ENCODE measurements around the gene CCR2. TPM values are rescaled to one million over a fixed set of nuclear protein-coding genes. Genes with fewer than 3 reads are reported as not detected.
"Not testable (repeated sequence)": the region's sequence is repeated elsewhere in the genome, so short reads cannot be mapped to it uniquely, and the experiment has no call there.

Gene CCR2
- polyA plus RNA-seq, 1 experiment = not detected

DNA sequence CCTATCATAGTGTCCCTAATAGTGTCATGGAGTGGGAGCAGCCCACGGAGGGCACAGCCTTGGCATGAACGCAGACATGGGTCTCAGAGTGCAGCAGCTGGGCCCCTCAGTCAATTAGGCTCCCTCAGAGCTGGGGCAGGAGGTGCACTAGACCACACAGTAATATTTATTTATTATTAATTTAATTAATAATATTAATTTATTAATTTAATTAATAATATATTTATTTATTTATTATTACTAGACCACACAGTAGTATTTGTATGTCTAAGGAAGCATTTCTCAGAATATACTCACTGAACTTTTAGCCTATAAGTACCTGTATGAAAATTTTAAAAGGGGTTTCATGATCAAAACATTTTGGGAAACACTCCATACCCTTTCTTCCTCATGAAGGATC, 47.7 kb downstream of the CCR2 start:
- ChIA-PET CTCF (no interaction called here), POLR2A (no interaction called here)

DNA sequence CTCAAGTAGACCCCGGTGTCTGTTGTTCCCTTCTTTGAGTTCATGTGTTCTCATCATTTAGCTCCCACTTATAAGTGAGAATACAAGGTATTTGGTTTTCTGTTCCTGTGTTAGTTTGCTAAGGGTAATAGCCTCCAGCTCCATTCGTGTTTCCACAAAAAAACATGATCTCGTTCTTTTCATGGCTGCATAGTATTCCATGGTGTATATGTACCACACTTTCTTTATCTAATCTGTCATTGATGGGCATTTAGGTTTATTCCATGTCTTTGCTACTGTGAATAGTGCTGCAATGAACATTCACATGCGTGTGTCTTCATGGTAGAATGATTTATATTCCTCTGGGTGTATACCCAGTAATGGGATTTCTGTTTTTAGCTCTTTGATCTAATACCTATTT, 49.0 kb downstream of the CCR2 start:
- POLR2A ChIA-PET; DNase-seq (ENCODE audit: low read depth, low spot score); H3K27me3 ChIP-seq (ENCODE audit: control insufficient read depth, insufficient read depth, low read length); H3K27ac ChIP-seq (ENCODE audit: low read depth, low read length); H3K9me3 ChIP-seq (ENCODE audit: control insufficient read depth, insufficient read depth, low read length); H3K4me3 ChIP-seq (ENCODE audit: low read depth, low read length); CTCF ChIA-PET: not testable (repeated sequence)

More for the DNA sequence above, 47.7 kb downstream of the CCR2 start:
- DNase-seq (ENCODE audit: low read depth, low spot score) = no peak
- Histone ChIP-seq H3K27ac (ENCODE audit: low read depth, low read length) (no peak overlapping the region), H3K9me3 (ENCODE audit: control insufficient read depth, insufficient read depth, low read length) (no peaks in the 10 kb centered on the region), H3K27me3 (ENCODE audit: control insufficient read depth, insufficient read depth, low read length) (peaks cover 5% of the 10 kb centered on the region), H3K4me3 (ENCODE audit: low read depth, low read length) (no peak overlapping the region)
- no peak for TF ChIP-seq CTCF (IDR thresholded peaks at IDR 0.05; ENCODE audit: low read depth, low read length)

DNA sequence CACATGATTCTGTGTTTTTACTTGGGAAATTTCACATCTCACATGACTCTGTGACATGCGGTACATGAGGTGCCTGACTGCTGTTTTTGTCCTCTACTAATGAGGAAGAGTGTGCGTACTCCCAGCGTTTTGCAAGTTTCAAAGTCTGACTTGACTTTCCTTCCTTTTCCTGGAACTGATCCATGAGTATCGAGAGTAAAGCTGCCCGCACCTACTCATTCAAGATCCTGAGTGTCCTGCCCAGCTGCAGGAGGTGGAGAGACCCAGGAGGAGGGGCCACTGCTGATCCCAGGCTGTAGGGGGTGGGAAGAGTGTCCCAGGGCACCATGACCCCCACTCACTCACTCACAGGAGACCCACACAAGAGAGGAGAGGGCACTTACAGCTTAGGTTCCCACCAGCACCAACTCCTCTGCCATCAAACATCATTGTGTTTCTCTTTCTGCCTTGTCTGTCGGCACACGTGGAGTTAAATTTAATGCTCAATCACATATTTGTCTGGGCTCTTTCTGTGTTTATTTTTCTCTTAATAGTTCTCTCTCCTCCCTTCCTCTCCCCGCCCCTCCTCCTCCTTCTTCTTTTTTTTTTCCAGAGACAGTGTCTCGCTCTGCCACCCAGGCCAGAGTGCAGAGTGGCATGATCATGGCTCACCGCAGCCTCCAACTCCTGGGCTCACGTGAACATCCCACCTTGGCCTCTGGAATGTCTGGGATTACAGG, 51.5 kb downstream of the CCR2 start:
- Histone ChIP-seq H3K4me3 (ENCODE audit: low read depth, low read length) (no peak overlapping the region), H3K27ac (ENCODE audit: low read depth, low read length) (no peak overlapping the region), H3K9me3 (ENCODE audit: control insufficient read depth, insufficient read depth, low read length) (no peaks in the 10 kb centered on the region), H3K27me3 (ENCODE audit: control insufficient read depth, insufficient read depth, low read length) (no peaks in the 10 kb centered on the region)
- TF ChIP-seq CTCF (IDR thresholded peaks at IDR 0.05; ENCODE audit: low read depth, low read length) = no peak
- DNase-seq (ENCODE audit: low read depth, low spot score) = no peak
- ChIA-PET CTCF (no interaction called here), POLR2A (no interaction called here)

DNA sequence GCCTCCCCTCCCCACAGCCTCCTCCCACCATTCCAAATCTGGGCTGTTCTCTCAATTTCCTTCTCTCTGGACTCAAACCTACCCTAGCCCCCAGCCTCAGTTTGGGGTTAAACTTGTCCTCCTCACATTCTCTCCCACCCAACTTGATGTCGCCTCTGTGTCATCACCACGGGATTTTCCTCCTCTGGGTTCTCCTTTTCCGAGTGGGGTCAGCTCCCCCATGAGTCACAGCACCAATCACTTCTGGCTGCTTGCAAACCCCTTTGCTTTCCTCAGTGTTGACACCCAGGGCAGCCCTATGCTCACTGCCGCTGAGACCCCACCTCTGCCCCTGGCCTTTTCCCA, 52.5 kb downstream of the CCR2 start:
- Histone ChIP-seq H3K27ac (ENCODE audit: low read depth, low read length) (no peak overlapping the region), H3K27me3 (ENCODE audit: control insufficient read depth, insufficient read depth, low read length) (no peaks in the 10 kb centered on the region), H3K9me3 (ENCODE audit: control insufficient read depth, insufficient read depth, low read length) (no peaks in the 10 kb centered on the region), H3K4me3 (ENCODE audit: low read depth, low read length) (no peak overlapping the region)
- TF ChIP-seq CTCF (IDR thresholded peaks at IDR 0.05; ENCODE audit: low read depth, low read length) = no peak
- ChIA-PET CTCF (interaction anchor here (0.7 kb wide), 1 partner anchor 28 kb away, joined by 3 read pairs; no protein-coding TSS in a partner anchor), POLR2A (no interaction called here)
- DNase-seq (ENCODE audit: low read depth, low spot score) = no peak

GRCh38 chr3:46406788-46407611, 53.1 kb downstream of the CCR2 start, which contains the start of the genes CCR5AS and CCRL2:
Gene CCR5AS (minus strand): TSS chr3:46407066.
Gene CCRL2 (plus strand): TSS chr3:46407259. CDS start chr3:46408080, 821 bp downstream.
- POLR2A ChIA-PET = no interaction called here
- CTCF ChIA-PET = interaction anchor here (0.7 kb wide), 1 partner anchor 29 kb away, joined by 3 read pairs; no protein-coding TSS in a partner anchor
- H3K27me3 ChIP-seq (ENCODE audit: control insufficient read depth, insufficient read depth, low read length) = no peaks in the 10 kb centered on the region
- no peaks in the 10 kb centered on the region for H3K9me3 ChIP-seq (ENCODE audit: control insufficient read depth, insufficient read depth, low read length)
- TF ChIP-seq CTCF (IDR thresholded peaks at IDR 0.05; ENCODE audit: low read depth, low read length) = no peak
- H3K4me3 ChIP-seq (ENCODE audit: low read depth, low read length) = no peak within 1 kb of the TSS
- DNase-seq (ENCODE audit: low read depth, low spot score) = no peak
- H3K27ac ChIP-seq (ENCODE audit: low read depth, low read length) = no peak within 1 kb of the TSS

All from AG04450 (cell line).